GM12878 (cell line): Measurements from ENCODE around the gene SPDYE11. TPM values are rescaled to one million over a fixed set of nuclear protein-coding genes. Genes with fewer than 3 reads are reported as not detected.
"Not testable (repeated sequence)": the region's sequence is repeated elsewhere in the genome, so short reads cannot be mapped to it uniquely, and the experiment has no call there.

Experiments used
- ATAC-seq: fragments of 200-7000 bp; cut with Tn5 transposase; 3 replicates; pipeline ENCODE4 v1.9.1; 2020; ENCODE audit warnings: mild to moderate bottlenecking, moderate library complexity
- BruUV-seq: library from RNA; stranded (reverse); fragments of 400-500 nt; replicated peaks from 2 replicates; lab custom pipeline; 2021; lab: Mats Ljungman, UMichigan
- CTCF ChIA-PET: fragments of 300-600 bp; sonication (Branson Sonifier 250); formaldehyde crosslinking; extraction: SDS; loops from one replicate; lab custom pipeline; 2021; ENCODE audit warnings: inconsistent platforms; lab: Yijun Ruan, JAX
- POLR2A ChIA-PET: fragments of 350-600 bp; formaldehyde crosslinking; extraction: SDS; loops from one replicate; lab custom pipeline; 2021; ENCODE audit warnings: inconsistent platforms; lab: Charles Lee
- RAD21 ChIA-PET: fragments of 300-600 bp; sonication (Branson Sonifier 250); formaldehyde crosslinking; loops from one replicate; lab custom pipeline; 2023; ENCODE audit warnings: antibody characterized with exemption; ENCODE audit not compliant: unreplicated experiment; lab: Charles Lee
- SMC1A ChIA-PET: fragments of 300-600 bp; sonication (Branson Sonifier 250); formaldehyde crosslinking; loops from one replicate; lab custom pipeline; 2023; ENCODE audit not compliant: unreplicated experiment, uncharacterized antibody; lab: Charles Lee
- DNase-seq: peaks from one replicate; pipeline ENCODE4 v3.0.0-alpha.2; 2011; ENCODE audit warnings: low read depth, low spot score
- FAIRE-seq: peaks from 3 replicates; lab custom pipeline; 2011; peaks lifted over from hg19 to GRCh38; lab: Jason Lieb, UNC
- H2AFZ ChIP-seq: 2 replicates; pipeline ENCODE4 v1.6.0; 2011; ENCODE audit warnings: low read depth, low read length, control low read depth; ENCODE audit not compliant: control insufficient read depth
- H3K27ac ChIP-seq: 2 replicates; pipeline ENCODE4 v1.5.1; 2011; ENCODE audit warnings: control low read depth; ENCODE audit not compliant: control insufficient read depth, insufficient read depth
- H3K27me3 ChIP-seq, 2 experiments: replicated peaks in 1 of 2; 2 replicates each; pipeline versions ENCODE4 v1.6.0 to v1.6.1; 2011; ENCODE audit warnings: low read length in 1 of 2; ENCODE audit not compliant: control insufficient read depth in 2 of 2, insufficient read depth in 2 of 2
- H3K36me3 ChIP-seq, 2 experiments: 2 replicates each; pipeline ENCODE4 v1.5.1; 2011; ENCODE audit warnings: low read length in 1 of 2; ENCODE audit not compliant: control insufficient read depth in 2 of 2, insufficient read depth in 2 of 2
- H3K4me1 ChIP-seq: 2 replicates; pipeline ENCODE4 v1.6.1; 2011; ENCODE audit warnings: mild to moderate bottlenecking, low read length, moderate library complexity, mixed read lengths; ENCODE audit not compliant: control insufficient read depth, insufficient read depth
- H3K4me2 ChIP-seq: 2 replicates; pipeline ENCODE4 v1.6.0; 2011; ENCODE audit warnings: control low read depth; ENCODE audit not compliant: control insufficient read depth, insufficient read depth
- H3K4me3 ChIP-seq: fragments of 200-600 bp; sonication (generic); 2 replicates; pipeline ENCODE4 v1.5.1; 2016
- H3K79me2 ChIP-seq: 2 replicates; pipeline ENCODE4 v1.6.0; 2011; ENCODE audit warnings: low read length; ENCODE audit not compliant: control insufficient read depth, insufficient read depth
- H3K9ac ChIP-seq: 2 replicates; pipeline ENCODE4 v1.8.0; 2011; ENCODE audit warnings: low read length, control low read depth, mixed read lengths; ENCODE audit not compliant: control insufficient read depth, insufficient read depth
- H3K9me3 ChIP-seq: replicated peaks from 3 replicates; pipeline ENCODE4 v1.5.1; 2011; ENCODE audit warnings: mild to moderate bottlenecking, low read length; ENCODE audit not compliant: control insufficient read depth, insufficient read depth
- H4K20me1 ChIP-seq: 2 replicates; pipeline ENCODE4 v1.6.0; 2011; ENCODE audit not compliant: control insufficient read depth, insufficient read depth
- GATAD2B ChIP-seq: fragments of 450-650 bp; conservative IDR thresholded peaks from 2 replicates; pipeline ENCODE4 v1.6.1; 2017; ENCODE audit warnings: low read depth, mild to moderate bottlenecking, moderate library complexity
- MLLT1 ChIP-seq: fragments of 450-650 bp; IDR thresholded peaks from 2 replicates; pipeline ENCODE4 v1.6.1; 2016; ENCODE audit warnings: mild to moderate bottlenecking
- PKNOX1 ChIP-seq: fragments of 450-650 bp; IDR thresholded peaks from 2 replicates; pipeline ENCODE4 v1.6.1; 2016; ENCODE audit warnings: mild to moderate bottlenecking
- POLR2A ChIP-seq: IDR thresholded peaks from 2 replicates; pipeline ENCODE4 v1.6.1; 2011; ENCODE audit warnings: low read depth, mild to moderate bottlenecking, low read length
- RAD51 ChIP-seq: fragments of 450-650 bp; IDR thresholded peaks from 2 replicates; pipeline ENCODE4 v1.6.1; 2016; ENCODE audit warnings: moderate library complexity, mild to moderate bottlenecking, inconsistent platforms
- RB1 ChIP-seq: fragments of 450-650 bp; formaldehyde crosslinking; IDR thresholded peaks from 2 replicates; pipeline ENCODE4 v1.6.1; 2017; ENCODE audit warnings: mild to moderate bottlenecking, borderline replicate concordance
- RELB ChIP-seq: fragments of 450-650 bp; IDR thresholded peaks from 2 replicates; pipeline ENCODE4 v1.6.1; 2017; ENCODE audit warnings: low read depth, mild to moderate bottlenecking, moderate library complexity
- TAF1 ChIP-seq: IDR thresholded peaks from 2 replicates; pipeline ENCODE4 v1.6.1; 2011; ENCODE audit warnings: mild to moderate bottlenecking, low read depth, low read length, borderline replicate concordance
- ZNF207 ChIP-seq: fragments of 450-650 bp; IDR thresholded peaks from 2 replicates; pipeline ENCODE4 v1.6.1; 2014; ENCODE audit warnings: antibody characterized with exemption, mild to moderate bottlenecking, borderline replicate concordance
- WGBS: methylation state at CpG from one replicate; pipeline ENCODE4 v1.1.6; 2016; ENCODE audit warnings: low lambda C conversion rate; ENCODE audit not compliant: insufficient replicate concordance, insufficient coverage; ENCODE audit errors: missing lambda C conversion rate; 5-methylcytosine and 5-hydroxymethylcytosine counted together
- in situ Hi-C: fragments of 300-500 bp; cut with MboI; formaldehyde crosslinking; loops from 9 replicates; pipeline ENCODE4 v1.14.3; 2018; ENCODE audit warnings: mixed read lengths
- intact Hi-C: fragments of 100-400 bp; cut with micrococcal nuclease; formaldehyde crosslinking; loops from one replicate; pipeline ENCODE4 v1.14.2; 2022; ENCODE audit not compliant: unreplicated experiment
- polyA plus RNA-seq, 11 experiments: library from polyadenylated mRNA; depleted of rRNA in 4 of 11; unstranded in 6 of 11; stranded (reverse) in 5 of 11; fragments of >200 nt; fragmentation: Nextera tagmentation in 4 of 11; fragmentation: Illumina TruSeq in 1 of 11; extraction: Ambion mirVana in 4 of 11; extraction: Trizol in 1 of 11; gene quantifications; 1 replicate in 1 of 11; 2 replicates in 10 of 11; pipeline versions ENCODE4 v1.2.1 to v1.2.3, GENCODE V29; 2011 to 2016; ENCODE audit warnings: inconsistent platforms in 2 of 11, missing spikeins in 2 of 11, low read depth in 1 of 11
- total RNA-seq, 4 experiments: library from RNA; depleted of rRNA in 3 of 4; stranded (reverse); fragments of >200 nt in 3 of 4; fragmentation: Illumina TruSeq in 1 of 4; extraction: Trizol in 1 of 4; gene quantifications; 2 replicates each; pipeline versions ENCODE4 v1.2.1 to v1.2.3, GENCODE V29; 2013 to 2021
- TF ChIP-seq, protein P1 (sequence below): fragments of 450-650 bp; IDR thresholded peaks from 2 replicates; pipeline ENCODE4 v1.6.1; 2017; ENCODE audit warnings: borderline replicate concordance

The SPDYE11 gene
- total and polyA plus RNA-seq, 10 of the 15 experiments (the other 5 are each of a cell fraction or from before 2014, with no cell fraction given): 0.04 to 1.8 (median 0.61) TPM; not detected in 5

DNA sequence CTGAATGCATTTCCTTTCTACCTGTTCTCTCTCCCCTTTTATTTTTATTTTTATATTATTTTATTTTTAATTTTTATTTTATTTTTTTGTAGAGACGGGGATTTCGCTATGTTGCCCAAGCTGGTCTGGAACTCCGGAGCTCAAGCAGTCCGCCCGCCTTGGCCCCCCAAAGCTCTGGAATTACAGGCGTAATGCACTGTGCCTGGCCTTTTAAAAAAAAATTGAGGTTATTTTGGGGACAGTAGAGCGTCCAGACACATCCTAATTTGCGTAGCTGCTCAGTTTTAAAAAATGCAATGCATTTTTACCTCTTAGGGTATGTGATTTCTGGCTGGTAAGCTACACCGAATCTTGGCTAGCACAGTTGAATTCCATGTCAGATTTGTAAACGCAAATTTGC, 51.2 kb downstream of the SPDYE11 start:
- Histone ChIP-seq H3K9ac (peak overlapping the region; percentile 58; the same call in 1 of the 2 replicates), H3K27ac (peak overlapping the region; percentile 53), H3K4me2 (peak overlapping the region; percentile 44), H3K4me3 (peak overlapping the region; percentile 73)
- H3K79me2 ChIP-seq, intact Hi-C loops, DNase-seq, FAIRE-seq, ATAC-seq, SMC1A ChIA-PET, CTCF ChIA-PET, H3K27me3 ChIP-seq, H3K36me3 ChIP-seq, H2AFZ ChIP-seq, POLR2A ChIA-PET, RAD21 ChIA-PET, H4K20me1 ChIP-seq, in situ Hi-C loops, H3K4me1 ChIP-seq, BruUV-seq, H3K9me3 ChIP-seq: not testable (repeated sequence)
- WGBS: 4% methylated on average over 10 of the region's 10 CpGs

DNA sequence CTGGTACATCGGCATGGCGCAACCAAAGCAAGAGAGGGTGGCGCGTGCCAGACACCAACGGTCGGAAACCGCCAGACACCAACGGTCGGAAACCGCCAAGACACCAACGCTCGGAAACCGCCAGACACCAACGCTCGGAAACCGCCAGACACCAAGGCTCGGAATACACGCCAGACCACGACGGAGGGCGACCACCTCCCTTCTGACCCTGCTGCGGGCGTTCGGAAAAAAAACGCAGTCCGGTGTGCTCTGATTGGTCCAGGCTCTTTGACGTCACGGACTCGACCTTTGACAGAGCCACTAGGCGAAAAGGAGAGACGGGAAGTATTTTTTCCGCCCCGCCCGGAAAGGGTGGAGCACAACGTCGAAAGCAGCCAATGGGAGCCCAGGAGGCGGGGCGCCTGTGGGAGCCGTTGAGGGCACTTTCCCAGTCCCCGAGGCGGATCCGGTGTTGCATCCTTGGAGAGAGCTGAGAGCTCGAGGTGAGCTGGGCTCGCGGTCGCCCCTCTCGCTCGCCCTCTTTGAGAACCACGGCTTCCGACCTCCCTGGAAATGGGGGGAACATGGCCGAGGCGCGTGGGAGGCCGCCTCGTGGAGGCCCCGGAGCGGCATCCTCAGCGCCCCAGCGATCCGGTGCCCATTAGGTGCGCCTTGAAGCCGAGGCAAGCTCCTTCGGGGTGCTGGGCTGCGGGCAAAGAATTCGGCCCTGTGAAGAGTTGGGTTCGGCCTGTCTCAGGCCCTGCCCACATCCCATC, 51.8 kb downstream of the SPDYE11 start:
- intact Hi-C loops, SMC1A ChIA-PET, H3K36me3 ChIP-seq, in situ Hi-C loops, H3K4me1 ChIP-seq, POLR2A ChIA-PET, H4K20me1 ChIP-seq, H3K4me2 ChIP-seq, RAD21 ChIA-PET, H3K9me3 ChIP-seq, DNase-seq, CTCF ChIA-PET, H3K79me2 ChIP-seq, H3K27me3 ChIP-seq, BruUV-seq, FAIRE-seq: not testable (repeated sequence)
- peak overlapping the region; percentile 60 for H3K9ac ChIP-seq
- peak overlapping the region; percentile 61 for H3K27ac ChIP-seq
- peak; percentile 92 for ATAC-seq
- peak overlapping the region; percentile 67; the same call in 1 of the 2 replicates for H3K4me3 ChIP-seq
- under 1% methylated on average over 47 of the region's 66 CpGs for WGBS
- peak overlapping the region; percentile 89 for H2AFZ ChIP-seq
- TF ChIP-seq RELB: peak; percentile 55; the same call in 1 of the 2 replicates
- peak; percentile 69 for TF ChIP-seq POLR2A
- peak; percentile 32; the same call in 1 of the 2 replicates for TF ChIP-seq ZNF207
- TF ChIP-seq PKNOX1: peak; percentile 56; the same call in 1 of the 2 replicates
- 0 out of 2 replicates have a peak, but pooled peaks have one; percentile 51 for TF ChIP-seq RB1
- TF ChIP-seq, protein P1, sequence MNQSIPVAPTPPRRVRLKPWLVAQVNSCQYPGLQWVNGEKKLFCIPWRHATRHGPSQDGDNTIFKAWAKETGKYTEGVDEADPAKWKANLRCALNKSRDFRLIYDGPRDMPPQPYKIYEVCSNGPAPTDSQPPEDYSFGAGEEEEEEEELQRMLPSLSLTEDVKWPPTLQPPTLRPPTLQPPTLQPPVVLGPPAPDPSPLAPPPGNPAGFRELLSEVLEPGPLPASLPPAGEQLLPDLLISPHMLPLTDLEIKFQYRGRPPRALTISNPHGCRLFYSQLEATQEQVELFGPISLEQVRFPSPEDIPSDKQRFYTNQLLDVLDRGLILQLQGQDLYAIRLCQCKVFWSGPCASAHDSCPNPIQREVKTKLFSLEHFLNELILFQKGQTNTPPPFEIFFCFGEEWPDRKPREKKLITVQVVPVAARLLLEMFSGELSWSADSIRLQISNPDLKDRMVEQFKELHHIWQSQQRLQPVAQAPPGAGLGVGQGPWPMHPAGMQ: 0 out of 2 replicates have a peak, but pooled peaks have one; percentile 29
- TF ChIP-seq TAF1: peak; percentile 71; the same call in 1 of the 2 replicates
- TF ChIP-seq GATAD2B: 0 out of 2 replicates have a peak, but pooled peaks have one; percentile 28
- TF ChIP-seq MLLT1: peak; percentile 86
- peak; percentile 26; the same call in 1 of the 2 replicates for TF ChIP-seq RAD51
